OCI-M2 (cell line): ENCODE measurements around the gene ASCC3.
"Not testable (repeated sequence)": the region's sequence is repeated elsewhere in the genome, so short reads cannot be mapped to it uniquely, and the experiment has no call there.

Source experiments
- DNase-seq: peaks from one replicate; lab custom pipeline; 2025; ENCODE audit not compliant: unreplicated experiment; lab: John Stamatoyannopoulos, UW

ASCC3 gene

GRCh38 chr6:100664274-100665040, 216.7 kb downstream of the ASCC3 start:
- no peak for DNase-seq

GRCh38 chr6:100663219-100663863, 217.8 kb downstream of the ASCC3 start:
- DNase-seq, result no peak

GRCh38 chr6:100662264-100662663, 218.9 kb downstream of the ASCC3 start:
- no peak for DNase-seq

GRCh38 chr6:100658486-100658885, 222.6 kb downstream of the ASCC3 start:
- no peak for DNase-seq

GRCh38 chr6:100657678-100658330, 223.3 kb downstream of the ASCC3 start:
- DNase-seq, result no peak

- not testable (repeated sequence) for DNase-seq
Measured at GRCh38 chr6:100641147-100641546, 240.0 kb downstream of the ASCC3 start.

GRCh38 chr6:100633096-100633777, 247.9 kb downstream of the ASCC3 start:
- no peak for DNase-seq

- no peak for DNase-seq
Measured at GRCh38 chr6:100630536-100630935, 250.6 kb downstream of the ASCC3 start.

GRCh38 chr6:100627911-100628758, 253.0 kb downstream of the ASCC3 start:
- DNase-seq, result no peak

GRCh38 chr6:100626721-100627120, 254.4 kb downstream of the ASCC3 start:
- DNase-seq, result no peak

GRCh38 chr6:100622907-100623692, 258.0 kb downstream of the ASCC3 start:
- no peak for DNase-seq

- no peak for DNase-seq
Measured at GRCh38 chr6:100620085-100620840, 260.9 kb downstream of the ASCC3 start.

- no peak for DNase-seq
Measured at GRCh38 chr6:100618351-100618671, 262.8 kb downstream of the ASCC3 start.

GRCh38 chr6:100617633-100618350, 263.3 kb downstream of the ASCC3 start:
- no peak for DNase-seq

GRCh38 chr6:100614933-100615332, 266.2 kb downstream of the ASCC3 start:
- no peak for DNase-seq

- no peak for DNase-seq
Measured at GRCh38 chr6:100614386-100614785, 266.7 kb downstream of the ASCC3 start.

- no peak for DNase-seq
Measured at GRCh38 chr6:100613656-100614055, 267.5 kb downstream of the ASCC3 start.

GRCh38 chr6:100612094-100612493, 269.0 kb downstream of the ASCC3 start:
- no peak for DNase-seq
